Measurements from ENCODE around the gene TNFRSF25.

Gene TNFRSF25

GRCh38 chr1:6488602-6489382 is 22.8 kb upstream of the TNFRSF25 start:
- no peak for DNase-seq (ENCODE audit: low read depth in 2 of 2, low spot score in 1 of 2)

DNA sequence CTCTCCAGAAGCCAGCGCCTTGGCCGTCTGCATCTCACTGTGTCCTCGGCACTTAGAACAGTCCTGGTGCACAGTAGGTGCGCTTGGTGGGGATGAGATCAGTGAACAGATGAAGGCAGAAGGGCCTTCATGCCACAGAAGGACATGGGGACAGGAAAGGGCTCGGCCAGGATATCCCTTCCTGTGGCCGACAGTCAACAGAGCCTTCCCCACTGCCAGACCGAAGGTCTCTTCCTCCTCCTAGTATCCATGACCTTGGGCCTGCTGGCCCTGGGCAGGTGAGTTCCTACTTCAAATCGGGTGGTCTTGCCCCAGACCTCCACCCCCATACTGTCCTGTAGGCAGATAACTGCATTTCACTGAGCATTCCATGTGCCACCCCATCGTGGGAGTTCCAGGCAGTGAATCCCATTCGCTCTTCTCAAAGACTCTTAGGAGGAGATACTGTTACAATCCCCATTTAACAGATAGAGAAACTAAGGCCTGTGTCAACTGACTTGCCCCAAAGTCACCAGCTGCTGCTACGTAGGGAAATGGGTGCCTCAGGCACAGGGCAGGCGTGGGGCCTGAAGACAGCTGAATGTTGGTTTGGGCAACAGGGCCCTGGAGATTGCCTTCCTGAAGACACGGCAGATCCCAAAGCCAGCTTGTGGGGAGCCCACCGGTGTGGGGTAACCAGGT is 22.0 kb upstream of the TNFRSF25 start:
- DNase-seq (ENCODE audit: low read depth in 2 of 2, low spot score in 1 of 2) = no peak

- peak; percentile 60 to 76 for DNase-seq (ENCODE audit: low read depth in 2 of 2, low spot score in 1 of 2)
Measured at GRCh38 chr1:6486433-6487011, 20.5 kb upstream of the TNFRSF25 start.

GRCh38 chr1:6485168-6486101 is 19.5 kb upstream of the TNFRSF25 start:
- DNase-seq (ENCODE audit: low read depth in 2 of 2, low spot score in 1 of 2) = no peak

- DNase-seq (ENCODE audit: low read depth in 2 of 2, low spot score in 1 of 2) = no peak
Measured at GRCh38 chr1:6484826-6485167, 18.8 kb upstream of the TNFRSF25 start.

DNA sequence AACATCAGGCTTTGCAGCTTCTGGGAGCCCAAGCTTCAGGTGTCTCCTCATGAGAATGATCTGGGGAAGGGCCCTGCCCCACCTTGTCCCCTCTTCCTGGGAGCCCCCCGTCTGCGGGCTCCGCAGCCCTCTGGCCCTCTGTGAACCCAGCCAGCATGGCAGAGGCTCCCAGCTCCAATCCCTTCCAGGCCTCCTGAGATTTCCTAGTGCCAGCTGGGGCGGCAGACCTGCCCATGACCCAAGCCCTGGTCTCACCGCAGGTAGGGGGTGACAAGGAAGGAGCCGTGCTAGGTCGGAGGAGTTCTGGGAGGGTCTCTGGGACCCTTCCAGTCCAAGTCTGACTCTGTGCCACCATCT is 17.8 kb upstream of the TNFRSF25 start:
- DNase-seq (ENCODE audit: low read depth in 2 of 2, low spot score in 1 of 2) = no peak

- no peak for DNase-seq (ENCODE audit: low read depth in 2 of 2, low spot score in 1 of 2)
Measured at GRCh38 chr1:6483017-6483760, 17.2 kb upstream of the TNFRSF25 start.

DNA sequence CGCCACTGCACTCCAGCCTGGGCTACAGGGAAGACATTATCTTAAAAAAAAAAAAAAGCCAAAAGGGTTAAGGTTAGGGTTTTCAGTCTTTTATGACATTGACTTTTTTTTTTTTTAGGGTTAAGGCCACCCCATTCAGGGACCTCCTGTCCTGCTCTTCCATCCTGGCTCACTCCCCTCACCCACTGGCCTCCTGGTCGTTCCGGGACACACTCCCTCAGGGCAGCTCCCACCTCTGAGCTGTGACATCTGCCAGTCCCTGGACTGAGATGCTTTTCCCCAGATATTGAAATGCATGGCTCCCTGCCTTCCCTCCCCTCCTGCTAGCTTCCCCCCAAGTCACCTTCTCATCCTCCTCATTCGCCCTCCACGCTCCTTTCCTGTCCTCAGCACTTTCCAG is 15.8 kb upstream of the TNFRSF25 start:
- DNase-seq (ENCODE audit: low read depth in 2 of 2, low spot score in 1 of 2) = no peak

- no peak for DNase-seq (ENCODE audit: low read depth in 2 of 2, low spot score in 1 of 2)
Measured at GRCh38 chr1:6477039-6477820, 11.3 kb upstream of the TNFRSF25 start.

GRCh38 chr1:6476483-6476882 is 10.5 kb upstream of the TNFRSF25 start:
- no peak for DNase-seq (ENCODE audit: low read depth in 2 of 2, low spot score in 1 of 2)

DNA sequence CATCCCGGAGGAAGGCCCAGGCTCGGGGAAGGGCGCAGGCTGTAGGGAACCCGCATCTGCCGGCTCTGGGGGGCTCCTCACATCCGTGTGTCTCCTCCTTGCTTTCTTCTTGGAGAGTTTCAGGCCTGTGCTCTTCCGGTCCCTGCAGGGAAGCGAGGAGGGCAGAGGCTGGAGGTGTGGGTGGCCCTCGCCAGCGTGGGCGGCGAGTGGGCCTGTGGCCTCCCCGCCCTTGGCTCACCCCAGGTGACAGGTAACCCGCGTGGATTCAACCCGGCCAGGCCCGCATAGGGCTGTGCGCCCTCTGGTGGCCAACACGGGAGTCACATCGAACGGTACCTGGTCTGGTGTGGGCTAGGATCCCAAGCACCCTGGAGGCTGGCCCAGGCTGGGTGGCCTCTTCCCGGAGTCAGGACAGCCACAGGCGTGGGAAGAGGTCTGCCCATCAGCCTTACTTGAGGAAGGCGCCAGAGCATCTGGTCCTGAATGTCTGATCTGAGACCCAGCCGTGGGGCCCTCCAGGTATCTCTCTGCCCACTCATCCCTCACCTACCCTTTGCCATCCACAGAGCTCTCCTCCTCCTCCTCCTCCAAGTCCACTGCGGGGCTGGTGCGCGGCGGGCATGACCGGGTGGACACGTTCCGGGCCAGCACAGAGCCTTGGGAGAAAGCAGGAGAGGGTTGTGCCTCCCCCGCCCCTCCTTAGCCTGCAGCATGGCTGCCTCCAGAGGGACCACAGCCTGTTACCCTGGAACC is 9.6 kb upstream of the TNFRSF25 start:
- DNase-seq (ENCODE audit: low read depth in 2 of 2, low spot score in 1 of 2) = peak; percentile 53 to 67

- no peak for DNase-seq (ENCODE audit: low read depth in 2 of 2, low spot score in 1 of 2)
Measured at GRCh38 chr1:6474815-6475282, 8.9 kb upstream of the TNFRSF25 start.

DNA sequence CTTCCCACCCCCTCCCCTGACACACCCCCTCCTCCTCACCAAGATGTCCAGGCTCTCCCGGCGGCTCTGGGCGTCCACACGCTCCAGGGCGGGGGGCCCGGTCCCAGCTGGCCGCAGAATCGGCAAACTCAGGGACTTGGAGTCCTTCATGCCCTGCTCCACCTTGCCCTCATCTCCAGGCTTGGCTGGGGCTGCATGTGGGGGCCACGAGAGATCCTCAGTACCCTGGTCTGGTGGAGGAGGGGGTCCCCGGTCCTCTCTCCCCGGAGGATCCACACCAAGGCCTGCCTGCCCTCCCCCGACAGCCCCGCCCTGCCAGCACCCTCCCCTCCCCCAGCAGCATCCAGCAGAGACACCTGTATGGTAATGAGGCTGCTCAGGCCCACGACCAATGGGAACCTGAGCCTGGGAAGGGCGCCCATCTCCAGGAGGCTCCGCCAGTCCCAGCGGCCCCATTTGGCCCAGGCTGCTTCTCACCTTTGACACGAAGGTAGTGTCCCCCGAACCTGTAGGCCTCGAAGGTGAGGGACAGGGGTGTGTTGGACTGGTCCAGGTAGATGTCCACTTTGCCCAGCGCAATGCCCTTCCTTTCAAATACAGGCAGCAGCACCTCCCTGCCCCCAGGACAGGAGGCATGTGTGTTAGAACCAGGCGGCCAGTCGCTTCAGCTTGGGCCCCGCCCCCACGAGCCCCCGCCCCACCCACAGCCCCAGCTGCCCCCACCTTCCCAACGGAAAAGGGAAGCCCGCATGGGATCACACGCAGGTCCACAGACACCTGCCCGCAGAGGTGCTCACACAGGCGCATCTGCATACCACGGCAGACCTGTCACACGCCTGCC is 8.2 kb upstream of the TNFRSF25 start:
- no peak for DNase-seq (ENCODE audit: low read depth in 2 of 2, low spot score in 1 of 2)

- no peak for DNase-seq (ENCODE audit: low read depth in 2 of 2, low spot score in 1 of 2)
Measured at GRCh38 chr1:6473156-6473555, 7.2 kb upstream of the TNFRSF25 start.

GRCh38 chr1:6472391-6472790 is 6.4 kb upstream of the TNFRSF25 start:
- DNase-seq (ENCODE audit: low read depth in 2 of 2, low spot score in 1 of 2) = no peak

DNA sequence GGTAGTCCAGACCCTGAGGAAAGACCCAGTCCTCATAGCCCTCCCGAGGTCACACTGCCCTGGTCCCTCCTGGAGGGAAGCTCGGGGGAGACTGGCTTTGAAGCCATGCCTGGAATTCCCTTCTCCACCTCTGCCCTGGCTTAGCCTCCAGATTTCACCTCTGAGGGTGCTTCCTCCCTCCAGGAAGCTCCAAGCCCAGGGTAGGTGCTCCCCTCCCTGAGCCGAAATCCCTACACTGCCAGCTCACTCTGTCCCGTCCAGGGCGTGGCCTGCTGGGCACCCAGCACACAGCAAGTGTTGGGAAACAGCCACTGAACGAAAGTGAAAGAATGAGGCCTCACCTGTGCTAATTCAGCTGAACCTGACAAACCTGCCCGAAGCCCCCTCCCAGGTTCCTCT is 6.0 kb upstream of the TNFRSF25 start:
- DNase-seq (ENCODE audit: low read depth in 2 of 2, low spot score in 1 of 2) = no peak

- DNase-seq (ENCODE audit: low read depth in 2 of 2, low spot score in 1 of 2) = no peak
Measured at GRCh38 chr1:6471086-6471969, 5.4 kb upstream of the TNFRSF25 start.

All from stimulated activated CD8-positive, alpha-beta memory T cell treated with anti-CD3 and anti-CD28 coated beads, Interleukin-4, amount 100 ng/mL, for 1 hour (primary cell).